ENCODE data around the gene TFB2M. TPM values are rescaled to one million over a fixed set of nuclear protein-coding genes. Genes with fewer than 3 reads are reported as not detected.

Gene TFB2M
- total and polyA plus RNA-seq, 2 of the 13 experiments (the other 11 are each of a cell fraction or from before 2014, with no cell fraction given), result 15.7 to 31.4 TPM

DNA sequence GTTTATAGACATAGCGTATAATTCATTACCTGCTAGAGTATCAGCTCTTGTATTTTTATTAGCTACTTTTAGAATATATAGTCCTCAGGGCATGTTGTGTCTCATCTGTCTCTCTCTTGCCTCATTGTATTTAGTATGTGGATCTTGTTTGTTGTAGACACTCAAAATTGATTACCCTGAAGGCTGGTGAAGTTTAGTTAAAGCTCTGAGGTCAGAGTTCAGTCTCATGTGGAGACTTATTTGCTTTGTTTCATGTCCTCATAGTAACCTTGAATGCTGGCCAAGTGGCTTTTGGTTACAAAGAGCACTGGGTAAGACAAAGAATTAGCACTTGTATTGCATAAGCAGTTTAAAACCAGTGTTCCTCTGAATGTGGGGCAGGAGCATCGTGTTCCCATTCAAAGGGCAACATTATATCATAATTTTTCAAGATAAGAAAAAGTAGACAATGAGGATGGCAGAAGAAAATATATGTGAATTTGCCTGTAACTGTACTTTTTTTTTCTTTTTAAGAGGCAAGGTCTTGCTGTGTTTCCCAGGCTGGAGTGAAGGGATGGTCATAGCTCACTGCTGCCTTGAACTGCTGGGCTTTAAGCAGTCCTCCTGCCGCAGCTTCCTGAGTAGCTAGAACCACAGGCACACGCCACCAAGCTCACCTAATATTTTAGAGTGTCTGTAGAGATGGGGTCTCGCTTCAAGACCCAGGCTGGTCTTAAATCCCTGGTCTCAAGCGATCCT, 17.6 kb upstream of the TFB2M start (continued):
- TF ChIP-seq, protein P1, sequence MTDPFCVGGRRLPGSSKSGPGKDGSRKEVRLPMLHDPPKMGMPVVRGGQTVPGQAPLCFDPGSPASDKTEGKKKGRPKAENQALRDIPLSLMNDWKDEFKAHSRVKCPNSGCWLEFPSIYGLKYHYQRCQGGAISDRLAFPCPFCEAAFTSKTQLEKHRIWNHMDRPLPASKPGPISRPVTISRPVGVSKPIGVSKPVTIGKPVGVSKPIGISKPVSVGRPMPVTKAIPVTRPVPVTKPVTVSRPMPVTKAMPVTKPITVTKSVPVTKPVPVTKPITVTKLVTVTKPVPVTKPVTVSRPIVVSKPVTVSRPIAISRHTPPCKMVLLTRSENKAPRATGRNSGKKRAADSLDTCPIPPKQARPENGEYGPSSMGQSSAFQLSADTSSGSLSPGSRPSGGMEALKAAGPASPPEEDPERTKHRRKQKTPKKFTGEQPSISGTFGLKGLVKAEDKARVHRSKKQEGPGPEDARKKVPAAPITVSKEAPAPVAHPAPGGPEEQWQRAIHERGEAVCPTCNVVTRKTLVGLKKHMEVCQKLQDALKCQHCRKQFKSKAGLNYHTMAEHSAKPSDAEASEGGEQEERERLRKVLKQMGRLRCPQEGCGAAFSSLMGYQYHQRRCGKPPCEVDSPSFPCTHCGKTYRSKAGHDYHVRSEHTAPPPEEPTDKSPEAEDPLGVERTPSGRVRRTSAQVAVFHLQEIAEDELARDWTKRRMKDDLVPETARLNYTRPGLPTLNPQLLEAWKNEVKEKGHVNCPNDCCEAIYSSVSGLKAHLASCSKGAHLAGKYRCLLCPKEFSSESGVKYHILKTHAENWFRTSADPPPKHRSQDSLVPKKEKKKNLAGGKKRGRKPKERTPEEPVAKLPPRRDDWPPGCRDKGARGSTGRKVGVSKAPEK (CRISPR knock-in tag; IDR thresholded peaks at IDR 0.05; ENCODE audit: borderline replicate concordance), result no peak
- TF ChIP-seq HMGXB4 (CRISPR knock-in tag; IDR thresholded peaks at IDR 0.05; ENCODE audit: borderline replicate concordance in 1 of 2, low read depth in 1 of 2), result peak in 1 of 2 experiments; percentile 67; a peak in 2 of 4 replicates
- TF ChIP-seq, protein P2, sequence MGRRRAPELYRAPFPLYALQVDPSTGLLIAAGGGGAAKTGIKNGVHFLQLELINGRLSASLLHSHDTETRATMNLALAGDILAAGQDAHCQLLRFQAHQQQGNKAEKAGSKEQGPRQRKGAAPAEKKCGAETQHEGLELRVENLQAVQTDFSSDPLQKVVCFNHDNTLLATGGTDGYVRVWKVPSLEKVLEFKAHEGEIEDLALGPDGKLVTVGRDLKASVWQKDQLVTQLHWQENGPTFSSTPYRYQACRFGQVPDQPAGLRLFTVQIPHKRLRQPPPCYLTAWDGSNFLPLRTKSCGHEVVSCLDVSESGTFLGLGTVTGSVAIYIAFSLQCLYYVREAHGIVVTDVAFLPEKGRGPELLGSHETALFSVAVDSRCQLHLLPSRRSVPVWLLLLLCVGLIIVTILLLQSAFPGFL (CRISPR knock-in tag; IDR thresholded peaks at IDR 0.05), result no peak
- peak; percentile 95 for TF ChIP-seq HMG20A (CRISPR knock-in tag; IDR thresholded peaks at IDR 0.05; ENCODE audit: borderline replicate concordance)
- TF ChIP-seq FOXK2 (IDR thresholded peaks at IDR 0.05), result no peak
- TF ChIP-seq, protein P3, sequence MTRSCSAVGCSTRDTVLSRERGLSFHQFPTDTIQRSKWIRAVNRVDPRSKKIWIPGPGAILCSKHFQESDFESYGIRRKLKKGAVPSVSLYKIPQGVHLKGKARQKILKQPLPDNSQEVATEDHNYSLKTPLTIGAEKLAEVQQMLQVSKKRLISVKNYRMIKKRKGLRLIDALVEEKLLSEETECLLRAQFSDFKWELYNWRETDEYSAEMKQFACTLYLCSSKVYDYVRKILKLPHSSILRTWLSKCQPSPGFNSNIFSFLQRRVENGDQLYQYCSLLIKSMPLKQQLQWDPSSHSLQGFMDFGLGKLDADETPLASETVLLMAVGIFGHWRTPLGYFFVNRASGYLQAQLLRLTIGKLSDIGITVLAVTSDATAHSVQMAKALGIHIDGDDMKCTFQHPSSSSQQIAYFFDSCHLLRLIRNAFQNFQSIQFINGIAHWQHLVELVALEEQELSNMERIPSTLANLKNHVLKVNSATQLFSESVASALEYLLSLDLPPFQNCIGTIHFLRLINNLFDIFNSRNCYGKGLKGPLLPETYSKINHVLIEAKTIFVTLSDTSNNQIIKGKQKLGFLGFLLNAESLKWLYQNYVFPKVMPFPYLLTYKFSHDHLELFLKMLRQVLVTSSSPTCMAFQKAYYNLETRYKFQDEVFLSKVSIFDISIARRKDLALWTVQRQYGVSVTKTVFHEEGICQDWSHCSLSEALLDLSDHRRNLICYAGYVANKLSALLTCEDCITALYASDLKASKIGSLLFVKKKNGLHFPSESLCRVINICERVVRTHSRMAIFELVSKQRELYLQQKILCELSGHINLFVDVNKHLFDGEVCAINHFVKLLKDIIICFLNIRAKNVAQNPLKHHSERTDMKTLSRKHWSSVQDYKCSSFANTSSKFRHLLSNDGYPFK (CRISPR knock-in tag; IDR thresholded peaks at IDR 0.05; ENCODE audit: borderline replicate concordance), result no peak
- peak; percentile 63; the same call in 1 of the 2 replicates for TF ChIP-seq ZNF362 (CRISPR knock-in tag; IDR thresholded peaks at IDR 0.05; ENCODE audit: borderline replicate concordance)
- 0 out of 2 replicates have a peak, but pooled peaks have one; percentile 26 for TF ChIP-seq SALL2 (CRISPR knock-in tag; IDR thresholded peaks at IDR 0.05)
- peak; percentile 67; the same call in 1 of the 2 replicates for TF ChIP-seq YEATS4 (CRISPR knock-in tag; IDR thresholded peaks at IDR 0.05; ENCODE audit: borderline replicate concordance)
- no peak for TF ChIP-seq ATF5 (CRISPR knock-in tag; IDR thresholded peaks at IDR 0.05; ENCODE audit: low read depth)
- TF ChIP-seq ZNF547 (CRISPR knock-in tag; IDR thresholded peaks at IDR 0.05), result 0 out of 2 replicates have a peak, but pooled peaks have one; percentile 43
- peak; percentile 15; the same call in 1 of the 2 replicates for TF ChIP-seq ARID2 (CRISPR knock-in tag; IDR thresholded peaks at IDR 0.05; ENCODE audit: borderline replicate concordance)
- TF ChIP-seq TRAFD1 (CRISPR knock-in tag; IDR thresholded peaks at IDR 0.05; ENCODE audit: borderline replicate concordance), result no peak
